ENCODE results near the gene TNFRSF8.

TNFRSF8 gene

DNA sequence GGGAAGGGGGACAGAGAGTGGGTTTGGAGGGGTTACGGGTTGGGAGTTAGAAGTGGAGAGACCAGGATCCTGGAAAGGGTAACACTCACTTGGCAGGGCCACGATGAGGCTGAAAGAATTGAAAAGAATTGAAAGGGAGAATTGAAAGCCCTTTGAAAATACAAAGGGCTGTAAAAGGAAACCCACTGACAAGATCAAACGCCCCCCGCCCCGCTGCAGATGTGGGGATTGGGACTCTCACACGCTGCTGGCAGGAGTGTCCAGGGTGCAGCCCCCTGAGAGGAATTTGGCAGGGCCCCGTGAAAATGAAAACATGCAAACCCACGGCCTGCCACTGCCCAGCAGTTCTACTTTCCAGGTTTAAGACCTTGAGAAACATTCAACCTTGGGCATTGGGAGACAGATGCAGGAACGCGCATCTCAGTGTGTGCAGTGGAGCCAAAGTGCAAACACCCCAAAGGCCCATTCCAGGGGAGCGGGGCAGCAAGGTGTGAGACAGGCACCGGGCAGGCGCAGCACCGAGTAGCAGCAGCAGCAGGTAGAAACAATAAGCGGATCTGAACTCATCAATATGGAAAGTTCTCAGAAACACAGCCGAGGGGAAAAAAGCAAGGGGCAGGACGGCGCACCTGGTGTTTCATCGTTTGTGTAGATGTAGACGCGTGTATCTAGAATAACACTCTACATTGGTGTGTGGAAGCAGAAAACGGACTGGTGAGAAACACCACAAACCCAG is 95.4 kb downstream of the TNFRSF8 start:
- DNase-seq (ENCODE audit: low read depth in 2 of 2): no peak

- no peak for DNase-seq (ENCODE audit: low read depth in 2 of 2)
Measured at GRCh38 chr1:12159816-12160215, 96.7 kb downstream of the TNFRSF8 start.

GRCh38 chr1:12161324-12161661 is 98.2 kb downstream of the TNFRSF8 start:
- no peak for DNase-seq (ENCODE audit: low read depth in 2 of 2)

DNA sequence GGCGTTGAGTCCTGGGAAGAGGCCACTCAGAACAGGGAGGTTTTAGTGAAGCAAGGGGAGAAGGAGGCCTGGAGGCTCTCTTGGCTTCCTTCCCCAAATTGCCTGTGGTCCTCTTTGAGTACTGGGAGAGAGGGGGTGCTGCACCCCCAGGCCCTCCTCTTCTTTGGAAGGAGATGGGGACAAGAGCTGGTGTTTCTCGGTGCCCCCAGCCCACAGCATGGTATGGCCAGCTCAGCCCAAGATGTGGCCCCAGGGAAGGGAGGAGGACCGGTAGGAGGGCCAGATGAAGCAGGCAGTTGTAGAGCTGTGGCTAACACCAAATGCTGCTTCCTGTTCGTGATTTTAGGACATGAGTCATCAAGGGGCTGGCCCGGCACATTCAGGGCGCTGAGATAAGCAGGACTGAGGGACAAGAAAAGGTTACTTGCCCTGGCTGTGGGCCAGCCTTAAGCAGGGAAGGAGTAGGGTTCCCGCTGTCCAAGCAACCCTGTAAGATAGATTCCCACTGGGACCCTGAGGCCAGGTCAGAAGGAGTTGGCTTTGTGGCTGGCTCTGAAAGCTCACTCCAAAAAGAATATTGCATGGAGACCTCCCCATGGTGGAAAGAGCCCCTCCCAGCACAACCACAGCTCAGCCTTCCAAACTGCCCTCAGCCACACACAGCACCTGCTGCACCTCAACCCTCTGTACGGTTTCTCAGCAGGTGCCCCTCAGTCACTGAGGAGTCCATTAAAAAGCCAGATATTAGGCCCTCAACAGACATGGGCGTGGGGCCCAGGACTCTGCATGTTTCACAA is 98.8 kb downstream of the TNFRSF8 start:
- peak; percentile 72 to 76 for DNase-seq (ENCODE audit: low read depth in 2 of 2)

DNA sequence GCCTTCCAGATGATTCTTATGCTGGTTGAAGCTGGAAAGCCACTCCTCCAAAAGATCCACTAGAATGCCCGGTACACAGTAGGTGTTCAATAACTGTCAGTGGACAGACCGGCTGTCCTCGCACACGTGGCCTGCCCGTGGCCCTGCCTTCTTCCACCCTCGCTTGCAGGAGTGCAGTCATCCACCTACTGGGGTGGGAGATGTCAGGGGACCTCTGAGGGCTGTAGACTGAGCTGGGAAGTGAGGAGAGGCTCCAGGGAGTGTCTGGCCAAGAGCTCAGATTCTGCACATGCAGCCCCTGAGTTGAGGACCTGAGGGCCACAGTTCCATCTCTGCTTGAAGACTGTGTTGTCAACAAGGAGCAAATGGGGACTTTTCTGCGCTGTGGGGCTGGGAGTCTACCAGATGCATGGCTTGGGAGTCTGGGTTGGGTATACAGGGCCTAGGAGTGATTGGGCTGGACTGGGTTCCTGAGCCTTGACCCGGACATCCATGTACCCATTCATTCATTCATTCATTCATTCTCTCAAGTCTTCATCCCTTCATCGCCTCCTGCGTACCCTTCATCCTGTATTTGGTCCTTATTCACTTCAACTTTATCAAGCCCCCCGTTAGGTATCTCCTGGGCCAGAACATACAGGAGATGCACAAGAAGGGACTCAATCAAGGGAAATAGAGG is 99.5 kb downstream of the TNFRSF8 start:
- DNase-seq (ENCODE audit: low read depth in 2 of 2): no peak

GRCh38 chr1:12163210-12163609 is 100.1 kb downstream of the TNFRSF8 start:
- DNase-seq (ENCODE audit: low read depth in 2 of 2): no peak

DNA sequence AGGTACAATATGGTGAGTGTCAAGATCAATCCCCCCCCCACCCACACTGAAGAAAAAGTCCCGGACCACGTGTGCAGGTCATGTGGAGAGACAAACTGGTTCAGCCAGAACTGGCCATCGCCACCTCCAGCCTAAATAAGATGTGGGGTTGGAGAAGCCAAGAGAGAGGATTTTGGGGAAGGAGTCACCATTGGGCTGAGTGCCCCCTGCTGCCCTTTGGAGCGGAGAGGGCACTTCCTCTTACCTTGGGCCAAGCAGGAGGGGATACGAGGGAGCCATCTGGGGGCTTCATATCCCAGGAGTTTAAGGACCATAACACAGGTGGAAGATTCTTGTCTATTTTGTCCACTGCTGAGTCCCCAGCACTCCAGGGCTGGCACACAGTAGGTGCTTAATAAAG is 101.1 kb downstream of the TNFRSF8 start:
- DNase-seq (ENCODE audit: low read depth in 2 of 2): no peak

DNA sequence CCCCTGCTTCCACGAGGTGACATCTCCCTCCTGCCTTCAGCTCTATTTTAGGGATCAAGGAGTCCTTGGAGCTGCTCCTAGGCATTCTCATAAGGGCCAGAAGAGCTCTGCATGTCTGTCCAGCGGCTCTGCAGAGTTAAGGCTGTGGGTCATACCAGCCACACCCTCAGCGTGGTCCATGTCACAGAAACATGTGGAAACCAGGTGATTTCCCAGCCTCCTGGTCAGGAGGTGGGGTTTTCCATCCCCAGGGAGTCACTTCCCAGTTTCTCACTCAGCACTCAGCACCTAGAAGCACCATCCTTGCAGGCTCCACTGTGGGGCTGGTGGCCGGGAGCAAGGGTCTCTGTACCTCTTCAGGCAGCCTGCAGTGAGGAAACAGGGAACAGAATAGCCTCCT is 102.2 kb downstream of the TNFRSF8 start:
- no peak for DNase-seq (ENCODE audit: low read depth in 2 of 2)

DNA sequence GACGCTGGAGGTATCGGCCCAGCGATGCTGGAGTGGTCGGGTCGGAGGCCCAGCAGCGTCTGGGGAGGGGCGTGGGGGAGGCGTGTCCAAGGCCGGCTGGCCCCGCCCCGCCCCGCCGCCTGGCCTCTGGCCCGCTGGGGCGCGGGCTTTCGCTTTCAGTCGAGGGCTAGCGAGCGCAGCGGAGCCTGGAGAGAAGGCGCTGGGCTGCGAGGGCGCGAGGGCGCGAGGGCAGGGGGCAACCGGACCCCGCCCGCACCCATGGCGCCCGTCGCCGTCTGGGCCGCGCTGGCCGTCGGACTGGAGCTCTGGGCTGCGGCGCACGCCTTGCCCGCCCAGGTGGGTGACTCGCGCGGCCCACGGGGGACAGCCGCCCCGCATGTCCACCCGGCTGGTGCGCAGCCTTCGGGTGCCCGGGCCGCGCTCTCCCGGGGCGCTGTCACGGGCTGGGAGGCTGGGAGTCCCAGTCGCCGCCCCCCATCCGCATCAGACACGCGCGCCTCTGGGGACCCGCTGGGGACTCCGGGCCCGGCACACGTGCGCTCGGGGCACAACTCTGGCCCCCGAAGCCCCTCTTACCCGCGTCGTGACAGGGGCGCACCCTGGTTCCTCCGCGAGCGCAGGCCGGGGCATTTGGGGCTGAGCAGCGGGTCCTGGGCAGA is 103.9 kb downstream of the TNFRSF8 start, which contains the start of gene TNFRSF1B:
TSS of gene TNFRSF1B (plus strand) at position 158 of the 659 bp plus-strand sequence. CDS start at position 259, 101 bp downstream.
- peak in 1 of 2 donors; percentile 70 for DNase-seq (ENCODE audit: low read depth in 2 of 2)

- no peak for DNase-seq (ENCODE audit: low read depth in 2 of 2)
Measured at GRCh38 chr1:12167493-12168429, 104.7 kb downstream of the TNFRSF8 start.

DNA sequence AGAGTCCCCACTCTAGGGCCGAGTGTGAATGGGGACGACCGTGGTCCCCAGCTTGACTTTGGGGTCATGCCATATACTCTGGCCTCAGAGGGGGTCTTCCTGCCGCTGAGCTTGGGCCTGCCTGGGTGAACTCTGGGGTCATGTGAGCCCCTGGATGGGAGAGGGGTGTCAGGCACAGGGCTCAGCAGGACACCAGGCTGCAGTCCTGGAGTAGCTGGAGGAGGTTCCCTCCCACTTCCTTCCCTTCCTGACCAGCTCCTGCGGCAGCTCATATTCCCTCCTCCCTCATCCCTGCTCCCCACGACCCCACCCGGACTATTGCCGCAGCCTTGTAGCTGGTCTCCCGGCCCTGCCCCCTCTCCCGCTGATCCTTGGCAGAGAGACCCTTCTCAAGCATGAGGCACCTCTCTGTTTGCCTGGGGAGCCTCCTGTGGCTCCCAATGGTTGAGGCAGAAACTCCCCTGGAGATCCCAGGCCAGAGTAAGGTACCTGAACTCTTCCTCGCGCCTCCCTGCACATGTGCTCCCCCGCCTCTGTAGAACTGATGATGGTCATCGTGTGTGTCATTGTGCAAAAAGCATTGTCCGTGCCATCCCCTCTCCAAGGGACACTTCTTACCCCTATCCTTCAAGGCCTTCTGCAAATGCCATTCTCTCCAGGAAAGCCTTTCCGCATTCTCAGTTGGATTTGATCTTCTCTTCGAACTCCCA is 105.5 kb downstream of the TNFRSF8 start:
- DNase-seq (ENCODE audit: low read depth in 2 of 2): no peak

GRCh38 chr1:12169442-12170135 is 106.5 kb downstream of the TNFRSF8 start:
- no peak for DNase-seq (ENCODE audit: low read depth in 2 of 2)

DNA sequence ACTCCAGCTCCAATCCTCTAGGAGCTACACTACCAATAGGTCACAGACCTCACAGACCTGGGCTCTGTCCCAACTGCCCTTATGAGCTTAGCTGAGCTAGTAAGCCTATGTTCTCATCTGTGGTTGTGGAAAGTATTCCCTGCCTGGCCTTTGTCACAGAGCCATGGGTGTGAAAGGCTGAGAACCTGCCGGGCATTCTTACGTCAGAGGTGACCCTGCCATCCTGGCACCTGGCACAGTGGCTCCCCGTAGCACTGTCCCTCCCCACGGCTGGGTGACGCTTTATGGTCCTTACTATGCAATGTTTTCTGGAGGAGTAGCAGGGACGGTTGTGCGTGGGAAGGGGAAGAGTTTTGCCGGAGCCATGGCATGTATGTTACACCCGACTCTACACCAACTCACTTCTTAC is 107.2 kb downstream of the TNFRSF8 start:
- no peak for DNase-seq (ENCODE audit: low read depth in 2 of 2)

DNA sequence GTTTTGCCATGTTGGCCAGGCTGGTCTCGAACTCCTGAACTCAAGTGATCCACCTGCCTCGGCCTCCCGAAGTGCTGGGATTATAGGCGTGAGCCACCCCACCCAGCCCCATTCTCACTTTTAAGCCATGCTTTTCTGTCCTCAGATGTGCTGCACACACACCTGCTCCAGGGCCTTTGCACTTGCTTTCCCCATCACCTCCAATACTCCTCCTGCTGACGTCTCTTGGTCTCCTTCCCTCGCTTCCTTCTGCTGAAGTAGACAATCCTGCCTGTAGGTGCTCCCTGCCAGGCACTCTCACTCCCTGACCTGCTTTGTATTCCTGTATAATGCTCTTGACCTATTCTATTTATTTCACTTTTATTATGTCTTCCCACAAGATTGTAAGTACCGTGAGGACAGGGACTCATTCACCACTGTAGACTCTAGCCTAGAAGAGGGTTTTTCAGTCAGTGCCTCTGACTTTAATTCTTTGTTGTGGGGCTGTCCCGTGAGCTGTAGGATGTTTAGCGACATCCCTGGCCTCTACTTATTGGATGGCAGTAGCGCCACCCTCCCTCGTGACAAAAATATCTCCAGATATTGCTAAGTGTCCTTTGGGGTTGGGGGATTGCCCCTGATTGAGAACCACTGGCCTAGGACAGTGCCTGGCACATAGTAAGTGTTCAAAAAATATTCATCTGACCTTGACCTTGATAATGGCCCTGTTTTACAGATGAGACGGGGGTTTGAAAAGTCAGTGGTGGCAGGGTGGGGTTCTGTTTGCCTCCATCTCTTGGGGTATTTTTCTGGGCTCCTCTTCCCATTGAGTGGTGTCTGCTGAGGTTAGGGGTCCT is 108.3 kb downstream of the TNFRSF8 start:
- no peak for DNase-seq (ENCODE audit: low read depth in 2 of 2)

GRCh38 chr1:12172042-12172851 is 109.1 kb downstream of the TNFRSF8 start:
- no peak for DNase-seq (ENCODE audit: low read depth in 2 of 2)

DNA sequence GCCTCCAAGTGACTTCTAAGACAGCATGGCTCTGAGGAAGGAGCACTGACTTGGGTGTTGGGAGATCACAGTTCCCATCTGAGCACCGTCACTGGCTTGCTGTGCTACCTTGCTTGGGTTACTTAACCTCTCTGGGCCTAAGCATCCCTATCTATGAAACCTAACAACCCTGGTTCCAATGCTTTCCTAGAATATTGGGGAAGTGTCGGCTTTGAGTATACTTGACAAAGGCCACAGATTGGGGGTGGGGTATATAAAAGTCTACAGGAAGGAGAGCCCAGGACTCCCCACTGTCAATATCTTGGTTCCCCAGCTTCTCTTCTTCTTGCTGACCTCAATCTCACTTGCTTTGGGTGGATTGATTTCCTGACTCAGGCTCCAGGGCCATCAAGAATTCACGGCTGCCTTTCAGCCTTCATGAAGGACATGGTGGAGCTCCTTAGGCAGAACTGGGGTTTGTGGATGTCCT is 110.0 kb downstream of the TNFRSF8 start:
- DNase-seq (ENCODE audit: low read depth in 2 of 2): no peak

DNA sequence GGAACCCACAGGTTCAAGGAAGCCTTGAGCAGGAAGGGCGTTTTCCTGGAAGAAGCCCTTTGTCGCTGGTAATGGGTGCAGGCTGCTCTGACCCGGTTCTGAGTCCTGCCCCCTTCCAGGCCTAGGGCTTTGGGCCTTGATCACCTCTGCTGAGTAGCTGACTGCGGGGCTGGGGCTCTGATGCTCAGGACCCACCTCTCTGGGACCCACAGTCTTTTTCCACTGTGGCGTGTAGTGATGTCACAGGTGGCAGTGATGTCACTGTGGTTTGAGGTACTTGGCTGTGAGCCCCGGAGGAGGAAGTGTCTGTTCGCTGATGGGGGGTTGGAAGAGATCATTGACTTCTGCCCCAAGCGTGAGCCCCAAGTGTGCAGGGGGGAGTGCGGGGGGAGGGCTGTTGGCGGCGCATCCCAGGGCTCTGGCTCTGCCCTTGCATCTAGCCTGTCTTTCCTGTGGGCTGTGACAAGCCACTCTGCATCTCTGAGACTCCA is 110.6 kb downstream of the TNFRSF8 start:
- DNase-seq (ENCODE audit: low read depth in 2 of 2): peak; percentile 68 to 83

All from stimulated activated CD4-positive, alpha-beta T cell treated with anti-CD3 and anti-CD28 coated beads, Interleukin-15, amount 100 ng/mL, for 48 hours (primary cell).